HG03378 (cell line): ENCODE results near the gene PAX1.

ENCODE experiments used
- ATAC-seq: cut with Tn5 transposase; IDR thresholded peaks from one replicate; pipeline ENCODE4 v1.9.1; 2021; ENCODE audit warnings: mild to moderate bottlenecking, moderate library complexity; ENCODE audit not compliant: unreplicated experiment

The PAX1 gene

GRCh38 chr20:21725892-21726291 is 20.4 kb downstream of the PAX1 start:
- ATAC-seq = no peak

- no peak for ATAC-seq
These were observed 23.9 kb downstream of the PAX1 start for GRCh38 chr20:21729316-21729715.

GRCh38 chr20:21739161-21739560 is 33.7 kb downstream of the PAX1 start:
- ATAC-seq = no peak

- no peak for ATAC-seq
These were observed 34.2 kb downstream of the PAX1 start for GRCh38 chr20:21739682-21740081.

DNA sequence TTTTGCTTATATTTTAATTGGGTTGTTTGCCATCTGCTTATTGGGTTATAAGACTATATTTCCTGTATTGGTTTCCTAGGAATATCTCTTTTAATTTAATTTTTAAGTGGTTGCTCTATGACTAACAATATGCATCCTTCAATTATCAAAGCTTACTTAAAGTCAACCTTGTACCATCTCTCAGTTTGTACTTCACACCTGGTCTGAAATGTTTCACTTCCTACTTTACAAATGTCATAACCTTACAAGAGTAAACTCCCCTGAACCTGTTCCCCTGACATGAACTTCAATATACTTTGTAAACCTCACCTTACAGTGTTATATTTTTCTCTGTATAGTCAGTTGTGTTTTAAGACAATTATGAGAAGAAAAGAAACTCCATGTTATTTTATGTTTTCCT is 35.8 kb downstream of the PAX1 start:
- no peak for ATAC-seq

DNA sequence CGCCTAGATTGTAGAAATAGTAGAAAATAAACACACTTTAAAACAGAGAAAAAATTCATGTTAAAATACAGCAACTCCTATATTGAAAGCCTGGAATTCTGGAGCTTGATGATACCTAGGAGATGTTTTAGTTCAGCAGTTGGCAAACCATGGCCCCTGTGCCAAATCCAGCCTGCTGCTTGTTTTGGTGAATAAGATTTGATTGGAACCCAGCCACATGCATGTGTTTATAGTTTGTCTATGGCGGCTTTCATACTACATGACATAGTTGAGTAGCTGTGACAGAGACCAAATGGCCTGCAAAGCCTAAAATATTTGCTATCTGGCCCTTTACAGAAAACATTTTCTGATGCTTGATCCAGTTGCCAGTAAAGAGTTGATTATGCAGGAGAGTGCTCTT is 57.2 kb downstream of the PAX1 start:
- ATAC-seq = no peak

DNA sequence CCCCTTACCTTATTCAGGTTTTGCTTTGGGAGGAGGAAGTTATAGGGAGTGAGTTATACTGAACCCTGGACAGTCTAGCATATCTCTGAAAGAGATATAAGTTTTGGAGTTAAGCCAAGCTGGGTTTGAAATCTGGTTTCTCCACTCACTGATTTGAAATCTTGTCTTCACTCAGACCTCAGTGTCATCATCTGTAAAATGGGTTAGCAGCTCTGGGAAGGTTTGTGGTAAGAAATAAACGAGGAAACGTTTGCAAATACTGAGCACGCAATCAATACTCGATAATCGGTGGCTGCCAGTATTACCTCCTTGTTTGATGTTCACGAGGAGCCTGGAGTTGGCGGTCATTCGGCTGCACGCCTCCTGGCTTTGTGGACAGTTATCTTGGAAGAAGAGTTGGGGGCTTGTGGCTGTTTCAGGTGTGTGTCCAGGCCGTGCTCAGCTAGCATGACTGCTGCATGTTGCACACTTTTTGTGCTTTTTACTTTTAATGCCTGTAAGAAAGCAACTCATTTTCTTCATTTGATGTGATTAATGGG is 61.8 kb downstream of the PAX1 start:
- no peak for ATAC-seq

DNA sequence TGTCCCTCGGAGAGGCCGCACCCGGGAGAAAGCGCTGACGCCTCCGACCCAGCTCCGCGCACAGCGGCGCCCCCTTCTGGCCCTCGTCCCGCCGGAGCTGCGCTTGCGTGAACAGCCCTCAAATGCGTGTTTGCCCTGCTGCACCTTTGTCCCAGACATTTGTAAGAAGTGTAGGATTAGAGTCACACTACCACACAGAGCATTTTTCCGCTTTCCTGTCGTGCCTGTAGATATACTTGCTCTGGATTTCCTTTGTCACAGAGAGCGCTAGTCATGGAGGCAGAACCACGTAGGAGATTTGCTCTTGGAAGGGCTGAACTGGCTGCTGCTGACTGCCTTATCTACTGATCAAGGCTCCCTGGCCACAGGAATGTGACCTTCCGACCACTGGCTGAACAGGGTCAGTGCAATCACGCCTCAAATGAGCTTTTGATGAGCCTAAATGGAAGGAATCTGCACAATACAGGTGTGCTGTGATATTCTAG is 62.3 kb downstream of the PAX1 start:
- ATAC-seq = no peak
